GM08714 (cell line): ENCODE data around the gene FAM171A2.
"Not testable (repeated sequence)": the region's sequence is repeated elsewhere in the genome, so short reads cannot be mapped to it uniquely, and the experiment has no call there.

Source experiments
- H3K4me3 ChIP-seq: fragments of 200-500 bp; sonication (Bioruptor generic); 2 replicates; pipeline ENCODE4 v1.5.1; 2014; ENCODE audit warnings: mild to moderate bottlenecking, low read length, inconsistent platforms
- ZNF274 ChIP-seq: IDR thresholded peaks from 2 replicates; pipeline ENCODE4 v1.6.1; 2012; ENCODE audit warnings: mild to moderate bottlenecking, low read depth, low read length

FAM171A2 gene

DNA sequence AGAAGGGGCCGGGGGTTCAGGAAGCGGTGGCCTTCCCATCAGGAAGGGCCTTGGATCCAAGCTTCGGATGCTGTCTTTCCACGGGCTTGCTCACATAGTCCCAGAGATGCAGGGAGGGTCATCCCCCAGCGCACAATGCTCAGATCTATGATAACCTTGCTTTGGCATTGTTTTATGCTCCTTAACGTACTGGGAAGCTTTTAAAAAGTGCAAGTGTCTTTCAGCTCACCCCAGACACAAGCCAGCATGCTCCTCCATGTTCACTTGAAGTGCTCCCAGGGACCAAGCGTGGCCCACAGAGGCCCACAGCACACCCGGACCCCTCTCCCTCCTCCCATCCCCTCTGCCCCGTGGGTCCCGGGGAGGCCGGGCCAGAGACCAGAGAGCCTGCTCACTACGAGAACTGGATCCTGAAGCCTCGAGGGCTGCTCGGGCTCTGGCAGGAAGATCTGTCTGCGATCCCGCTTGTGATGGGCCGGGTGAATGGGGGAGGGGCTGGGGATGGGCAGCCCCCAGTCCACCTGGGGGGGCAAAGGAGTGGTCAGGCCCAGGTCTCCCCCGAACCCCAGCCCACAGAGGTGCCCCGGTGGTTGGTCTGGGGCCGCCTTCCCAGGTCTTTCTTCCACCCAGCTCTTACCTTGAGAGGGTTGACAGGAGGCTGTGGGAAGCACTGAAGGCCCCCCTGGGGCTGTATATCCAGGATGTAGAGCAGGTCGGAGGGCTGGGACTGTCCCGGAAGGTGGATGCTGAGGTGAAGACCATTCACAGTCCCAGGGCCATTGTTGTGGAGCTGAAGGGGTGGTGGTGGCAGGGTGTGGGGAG lies 11.8 kb upstream of the FAM171A2 start:
- no peak for TF ChIP-seq ZNF274
- no peak overlapping the region for H3K4me3 ChIP-seq

DNA sequence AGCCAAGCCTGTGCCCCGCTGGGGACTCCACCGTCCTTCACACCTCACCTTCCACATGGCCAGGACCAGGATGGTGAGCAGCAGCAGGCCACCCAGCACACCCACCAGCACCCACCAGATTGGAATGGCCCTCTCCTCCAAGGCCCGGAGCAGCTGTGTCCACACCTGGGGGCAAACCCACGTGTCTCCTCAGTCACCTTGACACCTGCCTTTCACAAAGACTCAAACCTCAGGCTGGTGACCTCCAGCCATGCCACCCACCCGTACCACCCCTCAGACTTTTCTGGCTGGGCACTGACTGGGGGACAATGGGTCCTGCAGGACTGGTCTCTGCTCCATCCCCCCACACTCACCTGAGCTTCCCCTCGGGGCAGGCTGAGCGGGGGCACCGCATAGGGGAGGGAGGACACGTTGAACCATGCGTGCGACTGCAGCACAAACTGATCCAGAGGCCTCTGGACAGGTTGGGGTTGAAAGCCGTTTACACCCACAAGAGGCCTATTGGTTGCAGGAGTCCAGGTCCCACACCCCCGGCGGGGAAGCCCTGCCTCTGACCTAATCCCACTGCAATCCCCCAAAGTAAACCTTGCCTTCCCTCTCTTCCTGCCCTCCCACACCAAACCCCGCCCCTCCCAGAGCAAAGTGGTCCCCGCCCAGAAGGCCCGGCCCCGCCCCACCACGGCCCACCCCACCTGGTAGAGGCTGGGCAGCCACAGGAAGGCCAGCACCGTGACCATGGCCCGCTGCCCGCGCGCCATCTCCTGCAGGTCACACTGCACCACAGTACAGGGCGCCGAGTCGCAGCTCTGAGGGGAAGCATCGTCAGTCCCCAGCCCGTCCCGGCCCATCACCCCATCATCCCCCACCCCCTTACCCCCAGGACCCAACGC lies 10.9 kb upstream of the FAM171A2 start:
- H3K4me3 ChIP-seq = no peak overlapping the region
- TF ChIP-seq ZNF274 = no peak

DNA sequence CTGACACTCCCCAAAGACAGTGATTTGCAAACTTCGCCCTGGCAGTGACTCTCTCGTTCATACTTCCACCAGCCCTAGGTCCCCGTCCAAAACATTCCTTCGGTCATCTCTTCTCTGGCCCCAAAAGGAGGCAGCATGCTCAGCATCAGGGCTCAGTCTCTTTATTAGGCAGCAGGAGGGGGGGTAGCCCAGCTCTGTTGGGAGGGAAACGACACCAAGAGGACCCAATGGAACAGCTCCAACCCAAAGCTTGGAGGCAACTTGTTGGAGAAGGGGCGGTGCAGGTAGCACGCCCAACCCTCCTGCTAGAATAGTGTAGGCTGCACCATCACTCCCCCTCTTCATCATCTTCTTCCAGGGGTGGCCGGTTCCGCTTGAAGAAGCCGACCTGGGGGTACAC lies 8.4 kb upstream of the FAM171A2 start:
- no peak overlapping the region for H3K4me3 ChIP-seq
- TF ChIP-seq ZNF274 = no peak

DNA sequence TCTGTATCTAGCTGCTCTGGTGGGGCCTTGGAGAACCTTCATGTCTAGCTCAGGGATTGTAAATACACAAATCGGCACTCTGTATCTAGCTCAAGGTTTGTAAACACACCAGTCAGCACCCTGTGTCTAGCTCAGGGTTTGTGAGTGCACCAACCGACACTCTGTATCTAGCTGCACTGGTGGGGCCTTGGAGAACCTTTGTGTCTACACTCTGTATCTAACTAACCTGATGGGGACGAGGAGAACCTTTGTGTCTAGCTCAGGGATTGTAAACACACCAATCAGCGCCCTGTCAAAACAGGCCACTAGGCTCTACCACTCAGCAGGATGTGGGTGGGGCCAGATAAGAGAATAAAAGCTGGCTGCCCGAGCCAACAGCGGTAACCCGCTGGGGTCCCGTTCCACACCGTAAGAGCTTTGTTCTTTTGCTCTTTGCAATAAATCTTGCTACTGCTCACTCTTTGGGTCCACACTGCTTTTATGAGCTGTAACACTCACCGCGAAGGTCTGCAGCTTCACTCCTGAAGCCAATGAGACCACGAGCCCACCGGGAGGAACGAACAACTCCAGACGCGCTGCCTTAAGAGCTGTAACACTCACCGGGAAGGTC lies 5.9 kb upstream of the FAM171A2 start:
- H3K4me3 ChIP-seq = not testable (repeated sequence)

DNA sequence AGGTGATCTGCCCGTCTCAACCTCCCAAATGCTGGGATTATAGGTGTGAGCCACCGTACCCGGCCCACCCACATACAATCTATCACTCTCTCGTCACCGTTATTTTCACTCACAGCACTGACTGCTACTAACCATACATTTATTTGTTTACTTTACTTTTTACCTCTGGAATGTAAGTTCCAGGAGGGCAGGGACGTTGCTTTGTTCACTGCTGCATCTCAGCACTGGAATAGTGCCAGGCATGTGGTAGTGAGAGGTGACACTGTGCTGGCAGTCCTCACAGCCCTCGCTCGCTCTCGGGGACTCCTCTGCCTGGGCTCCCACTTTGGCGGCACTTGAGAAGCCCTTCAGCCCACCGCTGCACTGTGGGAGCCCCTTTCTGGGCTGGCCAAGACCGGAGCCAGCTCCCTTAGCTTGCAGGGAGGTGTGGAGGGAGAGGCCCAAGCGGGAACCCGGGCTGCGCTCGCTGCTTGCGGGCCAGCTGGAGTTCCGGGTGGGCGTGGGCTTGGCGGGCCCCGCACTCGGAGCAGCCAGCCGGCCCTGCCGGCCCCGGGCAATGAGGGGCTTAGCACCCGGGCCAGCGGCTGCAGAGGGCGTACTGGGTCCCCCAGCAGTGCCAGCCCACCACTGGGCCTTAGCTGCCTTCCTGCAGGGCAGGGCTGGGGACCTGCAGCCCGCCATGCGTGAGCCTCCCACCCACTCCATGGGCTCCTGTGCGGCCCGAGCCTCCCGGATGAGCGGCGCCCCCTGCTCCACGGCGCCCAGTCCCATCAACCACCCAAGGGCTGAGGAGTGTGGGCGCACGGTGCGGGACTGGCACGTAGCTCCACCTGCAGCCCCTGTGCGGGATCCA lies 5.0 kb upstream of the FAM171A2 start:
- not testable (repeated sequence) for H3K4me3 ChIP-seq

DNA sequence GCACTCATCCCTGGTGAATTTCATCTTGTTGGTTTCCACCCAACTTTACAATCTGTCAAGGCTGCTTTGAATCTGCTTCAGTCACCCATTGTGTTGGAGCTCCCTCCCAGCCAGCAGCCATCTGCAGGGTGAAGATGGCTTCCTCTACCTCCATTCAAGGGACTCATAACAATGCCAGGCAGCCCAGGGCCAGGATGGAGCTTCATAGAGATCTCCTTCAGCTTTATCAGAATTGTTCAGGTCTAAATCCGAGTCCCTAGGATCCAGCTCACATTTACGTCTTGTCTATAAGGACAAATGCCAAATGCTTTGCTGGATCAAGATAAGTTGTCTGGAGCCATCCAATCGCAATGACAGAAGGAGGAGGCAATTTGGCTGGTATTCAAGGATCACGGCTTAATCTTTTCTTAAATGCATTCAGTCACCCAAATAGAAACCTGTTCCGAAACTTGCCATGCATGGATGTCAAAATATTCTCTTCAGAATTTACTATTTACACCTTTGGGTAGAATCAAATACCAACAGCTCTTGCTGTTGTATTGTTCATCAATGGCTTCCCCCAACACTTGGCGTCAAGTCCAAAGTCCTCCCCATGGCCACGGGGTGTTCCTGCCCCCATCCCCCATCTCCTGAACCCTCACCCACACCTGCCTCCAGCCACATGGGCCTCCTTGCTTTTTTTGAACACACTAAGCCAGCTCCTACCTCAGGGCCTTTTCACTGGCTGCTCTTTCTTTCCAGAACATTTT lies 3.8 kb upstream of the FAM171A2 start:
- TF ChIP-seq ZNF274 = no peak
- H3K4me3 ChIP-seq = no peak overlapping the region

DNA sequence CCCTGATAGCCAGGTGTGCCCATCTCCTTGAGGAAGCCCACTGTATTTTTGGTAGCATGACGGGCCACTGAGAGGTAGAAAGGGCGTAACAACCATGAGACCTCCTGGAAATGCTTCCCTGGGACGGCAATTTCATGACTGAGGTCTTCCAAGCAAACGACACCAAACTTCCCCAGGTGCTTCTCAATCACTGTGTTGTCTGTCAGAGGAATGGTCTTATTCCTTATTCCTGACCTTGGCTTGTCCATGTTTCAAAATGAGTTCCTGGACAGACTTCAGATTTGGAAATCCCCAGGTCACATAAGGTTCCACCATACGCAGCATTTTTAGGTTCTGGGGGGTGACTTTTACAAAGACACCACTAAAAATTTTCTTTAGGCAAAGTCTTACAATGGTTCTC lies 1.4 kb upstream of the FAM171A2 start:
- not testable (repeated sequence) for H3K4me3 ChIP-seq

DNA sequence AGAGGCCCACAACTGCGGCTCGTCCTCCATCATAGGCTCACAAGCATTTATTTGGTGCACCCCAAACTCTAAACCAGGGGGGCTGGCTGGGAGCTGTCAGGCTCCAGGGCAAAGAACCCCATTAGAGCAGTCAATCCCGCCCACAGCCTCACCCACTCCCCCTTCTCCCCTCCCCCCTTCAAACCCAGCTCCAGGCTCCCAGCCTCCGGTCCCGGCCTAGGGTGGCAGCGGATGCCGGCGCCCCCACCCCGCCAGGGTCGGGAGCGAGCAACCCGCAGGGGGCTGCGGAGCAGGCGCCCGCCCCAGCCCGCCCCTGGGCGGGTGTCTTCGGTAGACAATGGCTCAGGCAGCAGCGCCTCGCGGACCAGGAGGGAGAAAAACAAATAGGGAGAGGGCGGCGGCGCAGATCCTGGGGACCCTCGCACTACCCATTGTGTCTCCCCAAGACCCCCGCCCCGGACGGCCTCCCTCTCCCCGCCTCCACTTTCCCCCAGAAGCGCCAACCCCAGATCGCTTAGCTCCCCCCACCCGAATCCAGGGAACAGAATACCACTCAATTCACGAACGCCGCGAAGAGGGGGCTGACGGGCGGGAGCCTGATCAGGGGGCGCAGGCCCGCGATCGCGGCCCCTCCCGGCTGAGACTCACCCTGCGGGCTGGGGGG lies 572 bp downstream of the FAM171A2 start:
- H3K4me3 ChIP-seq = peak overlapping the region; percentile 71
- TF ChIP-seq ZNF274 = no peak

DNA sequence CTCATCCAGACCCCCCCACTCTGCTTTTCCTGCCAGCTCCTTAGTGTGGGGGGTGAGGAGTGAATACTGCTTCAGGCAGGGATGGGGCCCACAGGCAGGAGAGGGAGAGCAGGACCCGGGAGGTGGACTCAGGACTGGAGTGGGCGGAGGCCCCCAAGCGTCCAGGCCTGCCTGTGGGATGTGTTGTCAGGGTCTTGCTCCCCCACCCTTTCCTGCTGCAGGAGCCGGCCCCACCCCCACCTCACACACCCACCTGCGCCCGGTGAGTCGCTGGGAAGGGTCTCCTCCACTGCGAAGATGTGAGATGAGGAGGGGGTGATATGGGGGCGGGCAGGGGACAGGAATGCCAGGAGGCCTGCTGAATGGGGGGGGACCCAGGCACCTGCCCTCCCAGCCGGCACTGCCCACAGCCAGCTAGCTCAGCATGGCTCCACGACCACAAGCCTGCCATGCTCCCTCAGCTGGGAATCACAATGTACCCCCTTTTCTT lies 1.1 kb downstream of the FAM171A2 start:
- H3K4me3 ChIP-seq = no peak overlapping the region; the same call in 1 of the 2 replicates
- no peak for TF ChIP-seq ZNF274

DNA sequence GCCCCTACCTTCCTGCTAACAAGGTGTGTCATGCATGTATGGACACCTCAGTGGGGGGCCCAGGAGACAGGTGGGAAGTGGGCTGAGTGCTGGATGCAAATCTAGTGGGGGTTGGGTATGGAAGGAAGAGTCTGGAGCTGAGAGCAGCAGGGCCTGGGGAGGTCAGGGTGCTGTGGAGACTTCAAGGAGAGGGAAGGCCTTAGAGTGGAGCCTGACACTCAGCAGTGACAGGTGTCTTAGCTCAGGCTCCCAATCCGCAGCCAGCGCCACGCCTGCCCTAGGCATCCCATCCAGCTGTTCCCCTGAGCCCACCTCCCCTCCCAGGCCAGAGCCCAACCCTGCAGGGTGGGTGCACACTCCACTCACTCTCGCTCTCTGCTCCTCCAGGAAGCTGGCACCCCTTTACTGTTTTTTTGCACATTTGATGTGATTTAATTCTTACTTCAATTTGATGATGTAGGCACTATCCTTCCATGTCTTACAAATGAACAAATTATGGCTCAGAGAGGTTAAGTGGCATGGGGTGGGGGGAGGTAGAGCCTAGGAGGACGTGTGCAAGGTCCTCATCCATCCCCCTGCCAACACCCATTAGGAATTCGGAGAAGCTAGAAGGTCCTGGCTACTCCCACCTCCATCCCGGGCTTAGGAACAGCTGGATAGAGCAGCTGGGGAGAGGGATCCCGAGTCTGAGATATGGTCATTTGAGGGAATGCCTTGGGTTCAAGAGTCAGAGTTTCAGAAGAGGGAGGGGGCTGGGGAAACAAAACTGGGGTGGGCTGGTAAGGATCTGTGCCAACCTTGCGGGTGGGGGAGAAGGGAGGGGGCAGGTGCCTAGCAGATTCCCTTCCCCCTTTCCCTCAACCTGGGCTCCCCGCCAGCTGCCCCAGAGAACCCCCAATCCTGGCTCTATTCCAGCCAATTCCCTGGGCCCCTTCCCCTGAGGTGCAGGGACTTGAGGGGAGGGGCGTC lies 2.1 kb downstream of the FAM171A2 start:
- no peak overlapping the region for H3K4me3 ChIP-seq

DNA sequence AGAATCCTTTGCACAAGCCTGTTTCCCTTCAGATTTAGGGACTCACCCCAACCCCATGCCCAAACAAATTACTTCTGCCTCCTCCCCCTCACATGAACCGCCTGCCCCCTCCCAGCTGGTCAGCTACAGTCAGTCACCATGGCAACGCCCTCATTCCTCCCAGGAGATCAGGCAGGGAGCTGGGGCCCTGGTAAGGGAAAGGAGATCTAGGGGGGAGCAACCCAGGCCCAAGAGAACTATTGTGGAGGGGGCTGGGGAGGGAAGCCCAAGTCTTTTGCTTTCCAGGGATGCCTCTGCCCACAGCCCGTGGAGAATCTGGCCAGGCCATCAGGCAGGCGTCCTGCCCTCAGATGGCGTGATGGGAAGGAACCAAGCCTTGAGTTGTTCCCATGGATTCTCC lies 2.8 kb downstream of the FAM171A2 start:
- H3K4me3 ChIP-seq = no peak overlapping the region
- TF ChIP-seq ZNF274 = no peak

More for the DNA sequence above, 2.1 kb downstream of the FAM171A2 start:
- TF ChIP-seq ZNF274 = no peak

DNA sequence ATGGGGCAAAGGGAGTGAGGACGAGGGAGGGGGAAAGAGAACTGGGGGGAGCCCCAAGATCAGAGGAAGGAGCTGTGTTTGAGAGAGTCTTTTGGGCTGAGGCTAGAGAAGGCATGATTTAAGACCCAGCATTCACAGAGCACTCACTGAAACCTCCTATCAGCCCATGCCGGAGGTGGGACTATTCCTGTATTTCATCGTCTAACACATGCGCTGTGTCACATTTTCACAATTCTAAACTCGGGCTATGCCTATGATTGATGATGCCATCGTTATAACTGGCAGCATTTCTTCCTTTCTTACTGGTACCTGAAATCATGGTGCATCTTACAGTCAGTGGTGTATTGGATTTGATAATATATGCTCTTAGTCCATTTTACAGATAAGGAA lies 3.5 kb downstream of the FAM171A2 start:
- no peak overlapping the region for H3K4me3 ChIP-seq
- no peak for TF ChIP-seq ZNF274
